ENCODE measurements around the gene MAMDC2. TPM values are rescaled to one million over a fixed set of nuclear protein-coding genes. Genes with fewer than 3 reads are reported as not detected.

The MAMDC2 gene
- total and polyA plus RNA-seq, 2 donors (not counting 1 experiment from before 2014, with no cell fraction given), result not detected

GRCh38 chr9:70147651-70148050 is 104.0 kb downstream of the MAMDC2 start:
- Histone ChIP-seq H3K9me3 (ENCODE audit: control extremely low read depth in 1 of 3, control insufficient read depth in 2 of 3, insufficient read depth in 1 of 3, low read length in 2 of 3) (no peaks in the 10 kb centered on the region), H2AFZ (ENCODE audit: insufficient read depth, low read depth, low read length, poor library complexity, severe bottlenecking) (no peak overlapping the region), H4K20me1 (ENCODE audit: control insufficient read depth, insufficient read depth, low read length, poor library complexity, severe bottlenecking) (no peaks in the 10 kb centered on the region), H3K4me1 (ENCODE audit: control insufficient read depth in 2 of 2, insufficient read depth in 2 of 2, low read length in 2 of 2) (no peaks in the 10 kb centered on the region), H3K4me2 (replicated peaks; ENCODE audit: low read depth, low read length, poor library complexity, severe bottlenecking) (no peak overlapping the region), H3K9ac (ENCODE audit: low read length) (no peak overlapping the region), H3K27me3 (replicated peaks in 1 of 4; ENCODE audit: control extremely low read depth in 1 of 4, control insufficient read depth in 3 of 4, insufficient read depth in 4 of 4, low read length in 3 of 4) (no peaks in the 10 kb centered on the region), H3K4me3 (ENCODE audit: control extremely low read depth in 1 of 5, extremely low read depth in 1 of 5, insufficient read depth in 1 of 5, low read depth in 2 of 5, low read length in 4 of 5) (no peak overlapping the region), H3K79me2 (ENCODE audit: control insufficient read depth, insufficient read depth, low read length) (no peaks in the 10 kb centered on the region), H3K36me3 (replicated peaks in 1 of 2; ENCODE audit: control extremely low read depth in 1 of 2, control insufficient read depth in 1 of 2, extremely low read depth in 1 of 2, insufficient read depth in 2 of 2, low read length in 1 of 2) (no peaks in the 10 kb centered on the region), H3K27ac (ENCODE audit: low read length in 2 of 2) (no peak overlapping the region)
- H3K27ac Mint-ChIP-seq, result no peak overlapping the region
- no peak for ATAC-seq (ENCODE audit: low read depth)
- H3K9me3 Mint-ChIP-seq (ENCODE audit: insufficient read depth), result no peaks in the 10 kb centered on the region
- intact Hi-C loops (cut with micrococcal nuclease), result no loop called here
- ChIA-PET POLR2A (no interaction called here), CTCF (no interaction called here)
- peaks cover 29% of the 10 kb centered on the region for H3K27me3 Mint-ChIP-seq
- WGBS (ENCODE audit: insufficient coverage), result 87% methylated on average over 3 of the region's 3 CpGs
- DNase-seq, result no peak
- TF ChIP-seq EZH2 (IDR thresholded peaks at IDR 0.05; ENCODE audit: borderline replicate concordance, insufficient read depth, low read depth, low read length, poor library complexity, severe bottlenecking) (no peak), CTCF (IDR thresholded peaks at IDR 0.05) (no peak)
- no peaks in the 10 kb centered on the region for H3K4me1 Mint-ChIP-seq
- H3K4me3 Mint-ChIP-seq, result no peak overlapping the region

GRCh38 chr9:70152350-70152749 is 108.7 kb downstream of the MAMDC2 start:
- Histone ChIP-seq H3K27ac (ENCODE audit: low read length in 2 of 2) (no peak overlapping the region), H3K4me1 (ENCODE audit: control insufficient read depth in 2 of 2, insufficient read depth in 2 of 2, low read length in 2 of 2) (no peaks in the 10 kb centered on the region), H2AFZ (ENCODE audit: insufficient read depth, low read depth, low read length, poor library complexity, severe bottlenecking) (no peak overlapping the region), H3K27me3 (replicated peaks in 1 of 4; ENCODE audit: control extremely low read depth in 1 of 4, control insufficient read depth in 3 of 4, insufficient read depth in 4 of 4, low read length in 3 of 4) (peaks cover 0 to 6% (median 0%) of the 10 kb centered on the region in 4 experiments), H3K4me2 (replicated peaks; ENCODE audit: low read depth, low read length, poor library complexity, severe bottlenecking) (no peak overlapping the region), H3K36me3 (replicated peaks in 1 of 2; ENCODE audit: control extremely low read depth in 1 of 2, control insufficient read depth in 1 of 2, extremely low read depth in 1 of 2, insufficient read depth in 2 of 2, low read length in 1 of 2) (no peaks in the 10 kb centered on the region), H3K4me3 (ENCODE audit: control extremely low read depth in 1 of 5, extremely low read depth in 1 of 5, insufficient read depth in 1 of 5, low read depth in 2 of 5, low read length in 4 of 5) (no peak overlapping the region), H4K20me1 (ENCODE audit: control insufficient read depth, insufficient read depth, low read length, poor library complexity, severe bottlenecking) (no peaks in the 10 kb centered on the region), H3K9me3 (ENCODE audit: control extremely low read depth in 1 of 3, control insufficient read depth in 2 of 3, insufficient read depth in 1 of 3, low read length in 2 of 3) (no peaks in the 10 kb centered on the region), H3K79me2 (ENCODE audit: control insufficient read depth, insufficient read depth, low read length) (no peaks in the 10 kb centered on the region), H3K9ac (ENCODE audit: low read length) (no peak overlapping the region)
- CTCF ChIA-PET, result no interaction called here
- intact Hi-C loops (cut with micrococcal nuclease), result no loop called here
- no peaks in the 10 kb centered on the region for H3K4me1 Mint-ChIP-seq
- whole genome bisulfite sequencing (ENCODE audit: insufficient coverage), result no CpG with 5 or more reads among the region's 3 CpGs
- no peaks in the 10 kb centered on the region for H3K9me3 Mint-ChIP-seq (ENCODE audit: insufficient read depth)
- ATAC-seq (ENCODE audit: low read depth), result no peak
- H3K4me3 Mint-ChIP-seq, result no peak overlapping the region
- no peak for DNase-seq
- no peak for TF ChIP-seq CTCF (IDR thresholded peaks at IDR 0.05)
- TF ChIP-seq EZH2 (IDR thresholded peaks at IDR 0.05; ENCODE audit: borderline replicate concordance, insufficient read depth, low read depth, low read length, poor library complexity, severe bottlenecking), result no peak
- POLR2A ChIA-PET, result no interaction called here
- H3K27me3 Mint-ChIP-seq, result peaks cover 38% of the 10 kb centered on the region
- H3K27ac Mint-ChIP-seq, result no peak overlapping the region

All from B cell (primary cell).